DMS53 treated with DMSO at 0.1 percent for 48 hours (cell line): ENCODE results near the gene ADCYAP1R1.

Source experiments
- DNase-seq: peaks from one replicate; lab custom pipeline; 2025; ENCODE audit not compliant: unreplicated experiment; lab: John Stamatoyannopoulos, UW

ADCYAP1R1 gene

GRCh38 chr7:31082447-31082846 lies 30.3 kb downstream of the ADCYAP1R1 start:
- DNase-seq, result no peak

GRCh38 chr7:31083210-31083786 lies 31.2 kb downstream of the ADCYAP1R1 start:
- DNase-seq, result no peak

DNA sequence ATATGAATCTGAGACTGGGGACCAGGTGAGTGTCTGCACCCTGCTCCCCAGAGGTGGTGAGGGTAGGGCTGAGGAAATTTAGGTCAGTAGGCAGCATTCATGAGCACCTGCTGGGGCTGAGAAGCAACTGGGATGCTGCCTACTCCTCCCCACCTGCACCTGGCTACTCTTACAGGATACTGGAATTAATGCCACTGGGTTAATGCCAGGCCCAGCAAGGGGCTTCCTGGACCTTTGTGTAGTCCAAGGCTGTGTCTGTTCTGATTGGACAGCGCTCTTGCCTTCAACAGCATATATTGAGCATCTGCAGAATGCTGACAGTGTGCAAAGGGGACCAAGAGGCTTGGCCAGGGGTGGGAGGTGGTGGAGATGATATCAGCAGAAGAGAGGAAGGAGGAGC lies 32.1 kb downstream of the ADCYAP1R1 start:
- no peak for DNase-seq

DNA sequence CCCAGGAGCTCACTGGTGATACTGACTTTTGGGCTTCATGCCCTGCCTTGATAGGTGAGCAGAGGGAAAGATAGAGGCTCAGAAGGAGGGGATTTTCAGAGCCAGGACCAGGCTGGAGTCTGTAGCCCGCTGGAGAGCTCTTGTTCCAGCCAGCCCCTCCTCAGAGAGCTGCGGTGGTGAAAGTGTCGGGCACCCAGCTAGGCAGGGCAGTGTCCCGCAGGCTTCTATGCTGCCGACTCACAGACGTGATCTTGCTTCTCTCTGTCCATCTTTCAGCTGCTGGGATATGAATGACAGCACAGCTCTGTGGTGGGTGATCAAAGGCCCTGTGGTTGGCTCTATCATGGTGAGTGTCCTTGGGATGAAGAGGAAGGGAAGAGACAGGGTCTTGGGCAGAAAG lies 35.2 kb downstream of the ADCYAP1R1 start:
- DNase-seq, result no peak

DNA sequence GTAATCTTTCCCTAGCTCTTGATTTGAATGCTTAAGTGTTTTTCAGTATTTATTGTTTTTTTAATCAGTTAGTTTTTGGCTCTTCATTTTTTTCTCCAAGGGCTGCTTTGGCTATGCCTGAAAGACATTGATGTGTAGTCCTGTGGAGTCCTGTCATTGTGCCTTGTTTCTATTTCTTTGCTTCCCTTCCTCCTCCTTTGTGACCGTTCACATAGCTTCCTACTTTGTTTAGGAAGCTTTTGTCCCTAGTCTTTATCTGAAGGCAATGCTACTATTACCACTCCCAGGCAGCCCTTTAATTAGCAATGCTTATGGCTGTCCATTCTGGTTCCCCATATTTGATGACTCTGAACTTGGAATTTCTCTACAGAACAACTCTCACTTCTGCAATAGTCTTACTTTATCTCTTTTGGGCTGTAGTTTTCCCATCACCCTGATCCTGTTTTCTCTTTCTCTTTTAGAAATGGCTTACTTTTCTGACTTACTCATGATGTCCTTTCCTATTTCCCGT lies 39.9 kb downstream of the ADCYAP1R1 start:
- no peak for DNase-seq

- DNase-seq, result no peak
Observed at GRCh38 chr7:31092606-31093005, 40.5 kb downstream of the ADCYAP1R1 start.

- no peak for DNase-seq
Observed at GRCh38 chr7:31093282-31093681, 41.2 kb downstream of the ADCYAP1R1 start.

DNA sequence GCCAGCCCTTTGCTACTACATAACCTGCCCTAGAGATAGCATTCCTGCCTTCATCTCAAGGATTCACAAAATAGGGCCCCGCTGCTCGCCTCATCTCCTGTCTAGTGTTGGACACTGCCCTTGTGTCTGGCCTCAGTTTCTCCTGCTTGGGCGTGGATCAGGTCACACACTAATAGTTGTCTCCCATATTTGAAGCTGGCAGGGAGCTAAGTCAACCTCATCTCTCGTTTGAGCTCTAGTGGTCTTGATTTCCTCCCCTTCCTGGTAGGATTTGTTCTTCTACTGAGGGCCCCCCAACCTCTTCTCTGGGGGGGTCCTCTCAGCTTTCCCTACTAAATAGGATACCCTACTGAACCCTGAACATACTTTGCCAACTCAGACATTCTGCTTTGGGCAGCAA lies 42.2 kb downstream of the ADCYAP1R1 start:
- DNase-seq, result no peak

DNA sequence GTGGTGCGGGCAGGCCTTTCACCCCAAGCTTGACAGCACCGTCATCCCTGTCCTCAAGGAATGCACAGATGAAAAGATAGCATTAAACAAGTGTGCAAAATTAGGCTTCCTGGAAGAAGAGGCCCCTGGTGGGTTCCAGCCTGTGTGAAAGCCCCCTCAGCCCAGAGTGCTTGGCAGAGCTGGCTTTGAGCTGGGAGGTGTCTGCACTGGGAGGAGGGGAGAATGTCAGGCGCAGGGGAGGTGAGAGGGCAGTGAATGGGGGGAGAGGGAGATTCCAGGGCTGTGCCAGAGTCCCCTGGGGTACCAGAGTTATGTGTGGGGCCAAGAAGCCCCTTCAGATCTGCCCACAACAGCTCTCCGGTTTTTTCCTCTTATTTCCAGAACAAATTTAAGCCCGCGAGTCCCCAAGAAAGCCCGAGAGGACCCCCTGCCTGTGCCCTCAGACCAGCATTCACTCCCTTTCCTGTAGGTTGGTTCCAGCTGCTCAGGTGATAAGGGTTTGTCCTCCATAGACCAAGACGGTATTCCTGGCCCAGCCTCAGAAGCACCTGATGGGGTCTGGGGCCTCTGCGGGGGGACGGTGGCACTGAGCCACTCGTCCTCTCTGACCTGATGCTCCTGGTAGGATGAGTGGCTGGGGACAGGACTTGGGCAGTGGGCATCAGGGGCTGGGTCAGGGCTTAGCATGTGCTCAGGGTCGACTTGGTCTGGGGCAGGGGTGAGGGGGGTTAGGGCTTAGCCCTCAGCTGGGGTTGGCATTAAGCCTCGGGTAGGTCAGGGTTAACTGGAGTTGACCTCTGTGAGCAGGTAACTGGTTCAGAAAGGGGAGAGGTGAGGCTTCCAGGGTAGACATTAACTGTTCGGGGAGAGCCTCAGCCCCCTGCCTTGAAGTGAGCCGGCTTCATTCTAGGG lies 43.4 kb downstream of the ADCYAP1R1 start:
- no peak for DNase-seq

- DNase-seq, result no peak
Observed at GRCh38 chr7:31096198-31096876, 44.2 kb downstream of the ADCYAP1R1 start.

DNA sequence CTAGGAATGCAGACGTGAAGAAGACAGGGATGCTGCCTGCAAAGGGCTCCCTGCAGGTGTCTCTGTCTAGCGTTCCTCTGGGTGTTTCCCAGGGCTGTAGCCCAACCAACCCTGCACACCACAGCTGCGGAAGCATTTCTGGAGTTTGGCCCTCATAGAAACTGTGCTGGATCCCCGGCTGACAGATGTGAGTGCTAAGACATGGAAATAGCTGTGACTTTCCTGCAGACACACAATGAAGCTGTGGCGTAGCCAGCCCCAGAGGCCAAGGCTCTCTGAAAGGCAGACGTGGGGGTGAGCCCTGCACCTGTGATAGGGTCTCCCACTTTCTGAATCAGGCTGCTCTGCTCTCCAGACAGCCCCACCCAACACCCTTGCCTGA lies 44.8 kb downstream of the ADCYAP1R1 start:
- no peak for DNase-seq

GRCh38 chr7:31098642-31099360 lies 46.7 kb downstream of the ADCYAP1R1 start:
- DNase-seq, result no peak

GRCh38 chr7:31099451-31100444 lies 47.6 kb downstream of the ADCYAP1R1 start:
- no peak for DNase-seq

DNA sequence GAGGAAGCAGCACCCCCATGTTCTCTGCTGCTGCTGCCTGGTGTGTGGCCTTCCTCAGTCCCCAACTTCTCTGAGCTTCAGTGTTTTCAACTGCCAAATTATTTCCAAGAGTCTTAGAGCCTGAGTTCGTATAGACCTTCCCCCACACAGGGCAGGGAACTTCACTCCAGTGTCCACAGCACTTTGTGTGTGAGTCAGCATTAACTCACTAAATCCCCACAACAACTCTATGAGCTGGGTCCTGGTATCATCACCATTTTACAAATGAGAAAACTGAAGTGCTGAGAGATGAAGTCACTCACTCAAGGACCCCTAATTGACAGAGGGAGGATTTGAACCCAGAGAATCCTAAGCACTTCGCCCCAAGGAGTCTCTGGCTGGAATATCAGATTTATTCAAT lies 48.3 kb downstream of the ADCYAP1R1 start:
- DNase-seq, result no peak

- no peak for DNase-seq
Observed at GRCh38 chr7:31100871-31101270, 48.8 kb downstream of the ADCYAP1R1 start.

- no peak for DNase-seq
Observed at GRCh38 chr7:31101544-31101943, 49.4 kb downstream of the ADCYAP1R1 start.

- no peak for DNase-seq
Observed at GRCh38 chr7:31102151-31102972, 50.3 kb downstream of the ADCYAP1R1 start.

DNA sequence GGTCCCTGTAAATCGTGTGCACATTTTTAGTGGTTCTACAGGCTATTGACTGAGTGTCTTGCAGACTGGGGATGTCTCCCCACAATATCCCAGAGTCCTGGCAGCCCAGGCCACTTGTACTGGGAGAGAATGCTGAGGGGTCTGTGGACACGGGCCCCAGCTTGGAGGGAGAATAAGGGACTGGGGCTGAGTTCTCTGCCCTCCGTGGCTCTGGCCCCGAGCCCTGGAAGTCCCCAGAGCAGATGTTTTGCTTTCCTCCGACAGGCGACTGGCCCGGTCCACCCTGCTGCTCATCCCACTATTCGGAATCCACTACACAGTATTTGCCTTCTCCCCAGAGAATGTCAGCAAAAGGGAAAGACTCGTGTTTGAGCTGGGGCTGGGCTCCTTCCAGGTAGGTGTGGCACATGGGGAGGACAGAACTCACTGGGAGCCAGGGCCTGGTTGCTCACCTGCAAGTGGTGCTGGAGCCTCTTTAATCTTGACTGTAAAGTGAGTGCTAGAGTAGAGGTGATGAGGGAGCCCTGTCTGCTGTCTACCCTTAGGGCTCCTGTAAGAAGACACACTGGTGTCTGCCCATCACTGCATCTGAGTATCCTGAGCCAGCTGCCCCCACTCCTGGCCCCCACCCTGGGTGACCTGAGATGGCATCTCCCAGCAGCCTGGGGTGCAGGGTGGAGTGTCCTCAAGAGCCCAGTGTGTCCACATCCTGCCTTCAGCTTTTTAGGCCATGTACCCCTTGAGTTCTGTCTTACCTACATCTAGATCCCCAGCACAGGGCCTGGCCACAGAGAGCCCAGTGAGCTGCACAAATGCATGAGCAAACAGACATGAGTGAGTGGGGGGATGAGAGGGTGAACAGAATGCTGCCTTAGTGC lies 51.1 kb downstream of the ADCYAP1R1 start:
- DNase-seq, result no peak
